Stimulated activated naive CD8-positive, alpha-beta T cell treated with anti-CD3 and anti-CD28 coated beads, Interleukin-15, Interleukin-2, amounts not matched to agents 100 U/mL and 50 U/mL, for 24 hours (primary cell): ENCODE measurements around the gene HYAL2.

Source experiments
- ATAC-seq: fragments of 150-1000 bp; cut with Tn5 transposase; one replicate; pipeline ENCODE4 v1.10.0; 2021
- DNase-seq: peaks from one replicate; pipeline ENCODE4 v3.0.0; 2021

The HYAL2 gene

GRCh38 chr3:50350527-50351322, 28.2 kb upstream of the HYAL2 start, which contains the start of the genes CYB561D2 and NPRL2:
TSS of gene CYB561D2 (plus strand) at chr3:50350862. CDS start at chr3:50351434, 572 bp downstream.
TSS of gene NPRL2 (minus strand) at chr3:50350775. CDS start at chr3:50350652, 123 bp downstream.
- peak; percentile 99 for DNase-seq
- peak; percentile 91 for ATAC-seq

- DNase-seq (no peak), ATAC-seq (no peak)
Measured at GRCh38 chr3:50350213-50350526, 27.6 kb upstream of the HYAL2 start.

GRCh38 chr3:50347187-50347813, 24.8 kb upstream of the HYAL2 start:
- DNase-seq (peak; percentile 76), ATAC-seq (no peak)

- peak; percentile 11 for ATAC-seq
- DNase-seq: peak; percentile 82
Measured at GRCh38 chr3:50345586-50346234, 23.2 kb upstream of the HYAL2 start, which contains the start of gene ZMYND10. TSS of gene ZMYND10 (minus strand) at chr3:50345732. CDS start at chr3:50345579, 153 bp downstream.

- no peak for ATAC-seq
- DNase-seq: no peak
Measured at GRCh38 chr3:50345008-50345407, 22.5 kb upstream of the HYAL2 start.

GRCh38 chr3:50342813-50343633, 20.5 kb upstream of the HYAL2 start:
- DNase-seq (no peak), ATAC-seq (no peak)

GRCh38 chr3:50341996-50342650, 19.6 kb upstream of the HYAL2 start:
- ATAC-seq: no peak
- DNase-seq: no peak

- DNase-seq (no peak), ATAC-seq (no peak)
Measured at GRCh38 chr3:50341537-50341936, 19.0 kb upstream of the HYAL2 start.

- peak; percentile 85 for DNase-seq
- ATAC-seq: peak; percentile 55
Measured at GRCh38 chr3:50340448-50341329, 18.1 kb upstream of the HYAL2 start, which contains the start of gene RASSF1. TSS of gene RASSF1 (minus strand) at chr3:50340836. CDS start at chr3:50340805, 31 bp downstream.

- ATAC-seq (no peak), DNase-seq (no peak)
Measured at GRCh38 chr3:50340147-50340447, 17.6 kb upstream of the HYAL2 start.

GRCh38 chr3:50339485-50340146, 17.1 kb upstream of the HYAL2 start:
- no peak for DNase-seq
- ATAC-seq: no peak

- DNase-seq (no peak), ATAC-seq (no peak)
Measured at GRCh38 chr3:50338965-50339364, 16.4 kb upstream of the HYAL2 start.

- ATAC-seq: peak; percentile 78
- DNase-seq: peak; percentile 99
Measured at GRCh38 chr3:50337175-50337861, 14.8 kb upstream of the HYAL2 start.

GRCh38 chr3:50336452-50337174, 14.1 kb upstream of the HYAL2 start:
- peak; percentile 12 for ATAC-seq
- no peak for DNase-seq

- no peak for ATAC-seq
Measured at GRCh38 chr3:50334339-50335075, 12.0 kb upstream of the HYAL2 start.

GRCh38 chr3:50333744-50334328, 11.3 kb upstream of the HYAL2 start:
- ATAC-seq (no peak), DNase-seq (no peak)

More at GRCh38 chr3:50334339-50335075, 12.0 kb upstream of the HYAL2 start:
- DNase-seq: no peak

- ATAC-seq (no peak), DNase-seq (no peak)
Measured at GRCh38 chr3:50331364-50331907, 8.9 kb upstream of the HYAL2 start.
